IPS-20b (cell line): Measurements from ENCODE around the gene SLC11A2.
"Not testable (repeated sequence)": the region's sequence is repeated elsewhere in the genome, so short reads cannot be mapped to it uniquely, and the experiment has no call there.

Experiments
- H3K27ac ChIP-seq: one replicate; pipeline ENCODE4 v1.5.1; 2013; ENCODE audit warnings: low read length
- H3K27me3 ChIP-seq: 2 replicates; pipeline ENCODE4 v1.6.1; 2013; ENCODE audit warnings: mild to moderate bottlenecking, low read length, inconsistent platforms; ENCODE audit not compliant: insufficient read depth
- H3K36me3 ChIP-seq: 2 replicates; pipeline ENCODE4 v1.6.1; 2013; ENCODE audit warnings: low read depth, mild to moderate bottlenecking, inconsistent platforms, low read length, moderate library complexity; ENCODE audit not compliant: insufficient read depth
- H3K4me1 ChIP-seq: 2 replicates; pipeline ENCODE4 v1.6.1; 2013; ENCODE audit warnings: mild to moderate bottlenecking, control low read depth, inconsistent platforms, low read length, moderate library complexity; ENCODE audit not compliant: insufficient read depth
- H3K4me3 ChIP-seq: 2 replicates; pipeline ENCODE4 v1.5.1; 2013; ENCODE audit warnings: mild to moderate bottlenecking, low read length, inconsistent platforms
- H3K9ac ChIP-seq: 2 replicates; pipeline ENCODE4 v1.6.1; 2013; ENCODE audit warnings: low read depth, mild to moderate bottlenecking, inconsistent platforms, low read length, moderate library complexity
- H3K9me3 ChIP-seq: 2 replicates; pipeline ENCODE4 v1.6.1; 2013; ENCODE audit warnings: mild to moderate bottlenecking, low read depth, low read length, inconsistent platforms; ENCODE audit not compliant: insufficient read depth

Gene SLC11A2

DNA sequence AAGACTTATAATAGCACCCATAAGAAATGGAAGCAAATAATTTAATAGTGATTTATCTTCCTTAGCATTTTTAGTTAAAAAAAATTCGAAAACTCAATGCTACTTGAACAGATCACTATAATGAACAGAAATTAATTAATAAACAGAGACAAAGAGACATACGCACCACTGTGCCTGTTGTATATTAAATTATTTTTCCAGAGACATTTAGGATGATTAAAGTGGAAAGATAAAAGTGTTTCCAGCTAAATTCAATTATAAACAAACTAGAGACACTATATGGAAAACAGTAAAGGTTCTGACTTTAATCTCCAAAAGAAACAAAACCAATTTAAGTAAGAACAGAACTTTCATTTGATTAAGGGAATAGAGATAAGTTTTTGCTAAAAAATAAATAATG, 70.5 kb downstream of the SLC11A2 start:
- H3K4me3 ChIP-seq, result no peak overlapping the region
- no peaks in the 10 kb centered on the region for H3K9me3 ChIP-seq
- no peaks in the 10 kb centered on the region for H3K36me3 ChIP-seq
- no peak overlapping the region for H3K9ac ChIP-seq
- no peaks in the 10 kb centered on the region for H3K27me3 ChIP-seq
- H3K27ac ChIP-seq, result no peak overlapping the region
- H3K4me1 ChIP-seq, result no peaks in the 10 kb centered on the region

DNA sequence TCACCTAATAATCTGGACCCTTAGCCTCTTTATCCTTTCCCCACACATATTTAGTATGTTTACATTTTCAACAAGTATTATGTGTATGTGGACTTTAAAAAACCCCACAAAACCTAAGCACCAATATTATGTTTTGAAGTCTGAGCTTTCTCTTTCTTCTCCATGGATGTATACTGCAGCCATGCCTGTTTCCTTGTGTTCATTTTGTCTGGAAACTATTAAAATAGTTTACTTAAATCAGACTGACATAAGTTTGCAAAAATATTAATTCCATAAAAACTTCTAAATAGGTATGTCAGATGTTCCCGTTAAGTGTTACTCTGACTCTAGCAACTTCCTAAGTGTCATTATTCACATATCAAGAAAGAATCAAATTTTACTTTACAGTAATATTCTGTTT, 70.9 kb downstream of the SLC11A2 start:
- Histone ChIP-seq H3K4me3 (no peak overlapping the region), H3K36me3 (no peaks in the 10 kb centered on the region), H3K27ac (no peak overlapping the region), H3K27me3 (no peaks in the 10 kb centered on the region), H3K4me1 (no peaks in the 10 kb centered on the region), H3K9ac (no peak overlapping the region), H3K9me3 (no peaks in the 10 kb centered on the region)

DNA sequence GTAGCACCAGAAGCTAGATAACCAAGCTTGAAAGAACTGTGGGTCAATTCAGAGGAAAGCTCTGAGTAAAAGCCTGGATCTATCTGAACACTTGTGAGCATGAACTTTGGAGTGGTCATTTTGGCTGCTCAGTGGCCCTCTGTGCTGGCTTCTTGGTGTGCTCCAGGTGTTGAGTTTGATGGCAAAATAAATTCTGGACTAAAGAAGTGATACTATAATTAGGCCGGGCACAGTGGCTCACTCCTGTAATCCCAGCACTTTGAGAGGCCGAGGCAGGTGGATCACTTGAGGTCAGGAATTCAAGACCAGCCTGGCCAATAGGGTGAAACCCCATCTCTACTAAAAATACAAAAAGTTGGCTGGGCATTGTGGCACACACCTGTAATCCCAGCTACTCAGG, 71.4 kb downstream of the SLC11A2 start:
- H3K36me3 ChIP-seq, H3K9me3 ChIP-seq, H3K9ac ChIP-seq, H3K4me3 ChIP-seq, H3K27ac ChIP-seq, H3K4me1 ChIP-seq, H3K27me3 ChIP-seq: not testable (repeated sequence)

DNA sequence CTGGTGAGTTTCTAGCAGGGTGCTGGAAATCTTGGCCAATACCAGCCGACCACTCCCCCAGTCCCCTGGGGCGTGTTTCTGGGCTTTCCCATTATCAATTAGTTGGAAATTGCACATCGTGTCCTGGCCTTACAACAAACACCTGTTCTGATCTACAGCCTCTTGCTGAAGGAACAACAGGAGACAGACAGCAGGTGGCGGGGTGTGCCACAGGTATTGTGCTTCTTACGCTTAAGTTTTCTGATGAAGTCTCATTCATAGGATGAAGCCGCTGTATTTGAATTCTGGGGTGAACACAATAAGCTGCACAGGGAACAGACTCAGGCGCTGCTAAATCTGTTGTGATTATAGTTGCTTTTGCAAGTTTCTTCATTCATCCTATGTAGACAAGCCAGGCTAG, 73.1 kb downstream of the SLC11A2 start:
- H3K36me3 ChIP-seq, result no peaks in the 10 kb centered on the region
- H3K9ac ChIP-seq, result no peak overlapping the region
- no peak overlapping the region for H3K27ac ChIP-seq
- no peak overlapping the region for H3K4me3 ChIP-seq
- H3K9me3 ChIP-seq, result no peaks in the 10 kb centered on the region
- no peaks in the 10 kb centered on the region for H3K27me3 ChIP-seq
- H3K4me1 ChIP-seq, result no peaks in the 10 kb centered on the region

DNA sequence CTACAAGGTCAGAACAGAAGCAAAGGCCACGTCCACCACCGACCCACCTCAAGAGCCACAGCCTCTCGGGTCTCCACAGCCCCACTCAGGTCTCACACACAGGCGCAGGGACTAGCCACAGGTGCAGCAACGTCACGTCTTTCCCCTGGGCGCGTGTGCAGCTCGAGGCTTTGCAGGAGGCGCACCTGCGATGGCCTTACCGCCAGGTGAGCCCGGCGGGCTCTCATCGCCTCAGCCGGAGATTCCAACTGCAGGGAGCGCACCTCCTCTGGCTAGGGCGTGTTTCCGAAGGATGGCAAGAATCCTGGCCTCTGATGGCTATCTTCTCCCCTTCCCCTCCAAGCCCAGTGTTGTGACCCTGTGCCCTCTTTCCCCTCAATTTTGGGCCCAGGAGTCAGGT, 73.7 kb downstream of the SLC11A2 start, which contains the start of gene HIGD1C:
Gene HIGD1C, plus strand, starts transcription at position 35 of the 400 bp plus-strand sequence. CDS start 1,455 bp downstream, outside the sequence.
- Histone ChIP-seq H3K36me3 (no peaks in the 10 kb centered on the region), H3K9ac (no peak within 1 kb of the TSS), H3K9me3 (no peaks in the 10 kb centered on the region), H3K4me1 (no peaks in the 10 kb centered on the region), H3K27ac (no peak within 1 kb of the TSS), H3K27me3 (no peaks in the 10 kb centered on the region), H3K4me3 (no peak within 1 kb of the TSS)

DNA sequence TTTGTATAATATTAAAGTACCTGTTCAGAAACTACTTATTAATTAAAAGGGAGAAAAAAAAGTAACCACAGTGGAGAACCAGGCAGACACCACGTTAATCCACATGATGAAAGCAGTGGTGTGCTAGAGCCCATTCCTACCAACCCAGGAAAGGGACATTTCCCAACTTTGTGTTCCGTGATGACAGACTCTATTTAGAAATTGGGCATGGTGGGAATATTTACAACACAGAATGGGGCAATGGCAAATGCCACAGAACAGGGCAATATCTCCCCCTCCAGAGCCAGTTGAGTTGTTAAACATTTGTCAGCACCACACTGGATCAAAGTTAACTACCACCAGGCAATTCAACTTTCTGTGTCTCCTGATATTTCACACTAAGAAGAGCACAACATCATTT, 75.1 kb downstream of the SLC11A2 start:
- H3K27me3 ChIP-seq, result no peaks in the 10 kb centered on the region
- H3K4me3 ChIP-seq, result no peak overlapping the region
- no peaks in the 10 kb centered on the region for H3K9me3 ChIP-seq
- H3K36me3 ChIP-seq, result no peaks in the 10 kb centered on the region
- H3K9ac ChIP-seq, result no peak overlapping the region
- H3K27ac ChIP-seq, result no peak overlapping the region
- H3K4me1 ChIP-seq, result no peaks in the 10 kb centered on the region

DNA sequence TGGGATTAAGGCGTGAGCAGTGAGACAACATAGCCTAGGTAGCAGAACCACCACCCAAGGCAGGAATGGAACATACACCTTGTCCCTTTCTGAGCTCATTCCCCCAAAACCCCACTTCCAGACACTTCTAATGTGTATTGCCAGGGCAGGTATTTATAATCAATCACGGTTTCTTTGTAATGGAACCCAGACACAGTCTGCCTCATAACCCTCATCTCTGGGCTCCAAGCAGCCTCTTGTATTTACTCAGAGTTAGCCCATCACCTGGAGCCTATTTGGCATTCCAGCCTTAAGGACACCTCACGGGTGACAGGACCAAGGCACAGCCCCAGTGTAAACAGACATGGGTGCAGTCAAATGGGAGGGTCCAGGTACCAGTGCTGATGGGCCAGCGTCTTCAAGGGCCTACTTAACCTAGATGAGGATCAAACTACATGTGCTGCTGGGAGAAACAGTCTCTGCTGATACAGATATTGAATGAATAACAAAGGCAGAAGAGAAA, 76.3 kb downstream of the SLC11A2 start:
- Histone ChIP-seq H3K9ac (no peak overlapping the region), H3K27me3 (no peaks in the 10 kb centered on the region), H3K4me3 (no peak overlapping the region), H3K4me1 (no peaks in the 10 kb centered on the region), H3K36me3 (no peaks in the 10 kb centered on the region), H3K9me3 (no peaks in the 10 kb centered on the region), H3K27ac (no peak overlapping the region)

DNA sequence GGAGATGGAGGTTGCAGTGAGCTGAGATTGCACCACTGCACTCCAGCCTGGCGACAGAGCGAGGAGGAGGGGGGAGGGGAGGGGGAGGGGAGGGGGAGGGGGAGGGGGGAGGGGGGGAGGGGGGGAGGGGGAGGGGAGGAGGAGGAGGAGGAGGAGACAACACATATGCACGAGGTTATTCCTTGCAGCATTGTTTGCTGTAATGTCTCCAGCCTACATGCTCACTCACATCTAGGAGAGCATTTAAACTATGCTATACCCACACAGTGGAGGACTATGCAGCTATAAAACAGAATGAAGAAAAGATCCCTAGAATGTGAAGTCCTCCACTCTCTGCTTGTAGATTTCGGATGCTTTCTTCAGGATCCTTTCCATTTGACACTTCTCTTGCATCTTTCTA, 77.4 kb downstream of the SLC11A2 start:
- H3K4me1 ChIP-seq, result no peaks in the 10 kb centered on the region
- no peaks in the 10 kb centered on the region for H3K36me3 ChIP-seq
- H3K4me3 ChIP-seq, result no peak overlapping the region
- no peak overlapping the region for H3K27ac ChIP-seq
- no peaks in the 10 kb centered on the region for H3K9me3 ChIP-seq
- H3K27me3 ChIP-seq, result no peaks in the 10 kb centered on the region
- no peak overlapping the region for H3K9ac ChIP-seq

DNA sequence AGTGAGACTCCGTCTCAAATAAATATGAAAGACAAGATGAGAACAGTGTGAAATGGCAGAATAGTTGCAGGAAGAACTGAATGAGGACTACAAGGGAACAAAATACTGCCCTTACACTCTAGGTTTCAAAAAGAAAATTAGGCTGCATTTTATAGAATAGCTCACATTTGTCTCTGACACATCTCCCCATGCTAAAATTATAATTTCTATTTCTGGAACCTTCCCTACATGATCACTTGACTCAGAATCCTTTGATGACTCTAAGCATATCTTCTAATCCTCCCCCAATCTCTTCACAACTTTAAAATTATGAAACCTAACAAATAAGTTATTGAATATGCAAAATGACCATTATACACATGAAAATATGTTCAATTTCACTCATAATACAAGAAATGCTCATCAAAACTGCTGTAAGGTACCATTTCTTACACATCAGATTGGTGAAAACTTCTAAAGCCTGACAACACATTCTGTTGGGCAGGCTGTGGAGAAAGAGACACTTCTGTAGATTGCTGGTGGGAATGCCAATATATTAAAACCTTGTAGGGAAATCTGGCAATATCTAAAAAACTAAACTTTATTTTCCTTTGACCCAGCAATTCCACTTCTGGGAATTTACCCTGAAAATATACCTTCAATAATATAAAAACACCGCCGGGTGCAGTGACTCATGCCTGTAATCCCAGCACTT, 78.1 kb downstream of the SLC11A2 start:
- H3K27ac ChIP-seq, result no peak overlapping the region
- H3K9ac ChIP-seq, result no peak overlapping the region
- no peaks in the 10 kb centered on the region for H3K9me3 ChIP-seq
- no peaks in the 10 kb centered on the region for H3K4me1 ChIP-seq
- H3K4me3 ChIP-seq, result no peak overlapping the region
- no peaks in the 10 kb centered on the region for H3K36me3 ChIP-seq
- no peaks in the 10 kb centered on the region for H3K27me3 ChIP-seq

DNA sequence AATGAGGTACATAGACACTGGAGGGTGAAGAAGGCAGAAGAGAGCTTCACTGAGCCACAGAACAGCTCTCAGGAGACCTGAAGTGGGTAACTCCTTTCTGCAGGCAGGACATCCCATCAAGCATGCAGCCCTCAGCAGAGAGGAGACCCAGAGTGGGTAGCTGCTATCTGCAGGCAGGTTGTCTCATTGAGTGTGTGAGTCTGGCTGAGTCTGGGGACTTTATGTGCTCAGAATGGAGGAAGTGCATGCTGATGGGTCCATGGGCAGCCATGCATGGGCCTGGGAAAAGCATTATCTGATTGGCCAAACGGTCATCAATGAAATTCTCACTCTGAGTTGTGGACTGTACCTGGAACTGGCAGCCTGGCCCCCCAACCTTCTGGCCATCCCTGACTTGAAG, 88.5 kb downstream of the SLC11A2 start:
- H3K4me3 ChIP-seq, result no peak overlapping the region
- H3K9me3 ChIP-seq, result no peaks in the 10 kb centered on the region
- H3K27me3 ChIP-seq, result no peaks in the 10 kb centered on the region
- 0 out of 2 replicates have a peak, but pooled peaks cover 6% of the 10 kb centered on the region for H3K4me1 ChIP-seq
- no peak overlapping the region for H3K9ac ChIP-seq
- H3K36me3 ChIP-seq, result no peaks in the 10 kb centered on the region
- H3K27ac ChIP-seq, result no peak overlapping the region

DNA sequence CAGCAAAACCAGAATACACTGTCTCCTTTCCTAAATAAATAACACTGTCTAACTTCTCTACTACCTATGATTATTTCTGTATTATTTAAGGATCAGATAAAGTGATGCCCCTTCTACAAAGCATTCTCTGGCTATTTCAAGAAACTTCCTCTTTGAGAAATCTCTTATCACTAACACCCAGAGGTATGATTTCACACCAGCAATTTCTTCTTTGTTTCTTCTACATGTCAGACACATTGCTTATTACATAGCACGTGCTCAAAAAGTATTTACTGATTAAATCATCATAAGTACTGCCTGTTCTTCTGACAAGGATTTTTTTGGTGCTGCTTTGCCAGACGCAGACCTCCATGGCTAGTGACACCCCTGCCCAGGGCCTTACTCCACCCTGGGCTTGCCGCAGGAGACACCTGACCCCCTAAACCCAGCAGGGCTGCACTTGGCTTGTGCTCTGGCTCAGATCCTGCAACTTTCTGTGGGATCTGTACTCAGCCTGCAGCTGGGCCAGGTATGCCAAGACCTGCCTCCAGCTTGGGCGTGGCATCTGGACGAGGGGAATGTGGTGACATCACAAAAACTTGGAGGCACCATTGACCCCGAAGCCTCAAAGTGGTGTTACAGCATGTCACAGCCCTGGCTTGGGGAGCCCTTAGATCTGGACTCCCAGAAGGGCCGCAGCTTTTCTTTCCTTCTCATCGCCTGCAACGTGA, 89.2 kb downstream of the SLC11A2 start:
- H3K27me3 ChIP-seq, result no peaks in the 10 kb centered on the region
- no peak overlapping the region for H3K4me3 ChIP-seq
- no peak overlapping the region for H3K27ac ChIP-seq
- H3K4me1 ChIP-seq, result 0 out of 2 replicates have a peak, but pooled peaks cover 6% of the 10 kb centered on the region
- H3K9me3 ChIP-seq, result no peaks in the 10 kb centered on the region
- no peaks in the 10 kb centered on the region for H3K36me3 ChIP-seq
- no peak overlapping the region for H3K9ac ChIP-seq
